C4-2B (cell line): ENCODE measurements around the gene MPI.
"Not testable (repeated sequence)": the region's sequence is repeated elsewhere in the genome, so short reads cannot be mapped to it uniquely, and the experiment has no call there.

Experiments
- CTCF ChIP-seq: fragments of 450-650 bp; conservative IDR thresholded peaks from 2 replicates; pipeline ENCODE4 v1.5.1; 2017; ENCODE audit warnings: mild to moderate bottlenecking
- ZFX ChIP-seq: fragments of 450-650 bp; IDR thresholded peaks from 2 replicates; pipeline ENCODE4 v1.6.1; 2017

- TF ChIP-seq CTCF, ZFX: not testable (repeated sequence)
Observed at GRCh38 chr15:74894383-74894782, 4.5 kb downstream of the MPI start.
